Pancreas (tissue), 10 donors: ENCODE results near the gene HSF5. TPM values are rescaled to one million over a fixed set of nuclear protein-coding genes. Genes with fewer than 3 reads are reported as not detected.

Experiments used
- ATAC-seq, 4 donors: fragments of 200-7000 bp; cut with Tn5 transposase; one replicate each; pipeline versions ENCODE4 v1.8.0 to v1.9.1; 2020; ENCODE audit warnings: mild to moderate bottlenecking in 4 of 4, moderate library complexity in 4 of 4
- DNase-seq, 6 donors: peaks; one replicate each; pipeline ENCODE4 v3.0.0-alpha.2; 2020
- FAIRE-seq: peaks from 2 replicates; lab custom pipeline; 2012; peaks lifted over from hg19 to GRCh38; lab: Jason Lieb, UNC
- H3K27ac ChIP-seq, 4 donors: fragments of 200-600 bp; sonication (generic); 1 replicate in 3 of 4; 2 replicates in 1 of 4; pipeline versions ENCODE4 v1.5.0 to v1.8.0; 2020
- H3K27me3 ChIP-seq, 4 donors: fragments of 200-600 bp; one replicate each; pipeline ENCODE4 v1.8.0; 2021
- H3K36me3 ChIP-seq, 3 donors: fragments of 200-600 bp; sonication (generic) in 1 of 3; one replicate each; pipeline versions ENCODE4 v1.5.0 to v1.8.0; 2020 to 2021
- H3K4me1 ChIP-seq, 3 donors: fragments of 200-600 bp; one replicate each; pipeline ENCODE4 v1.8.0; 2021
- H3K4me3 ChIP-seq, 4 donors: fragments of 200-600 bp; sonication (generic) in 2 of 4; one replicate each; pipeline versions ENCODE4 v1.5.0 to v1.8.0; 2020 to 2021
- H3K9me3 ChIP-seq, 4 donors: fragments of 200-600 bp; one replicate each; pipeline ENCODE4 v1.8.0; 2021
- CTCF ChIP-seq, 4 donors: fragments of 200-600 bp; sonication (generic) in 3 of 4; IDR thresholded peaks; one replicate each; pipeline versions ENCODE4 v1.5.0 to v1.8.0; 2021; ENCODE audit warnings: antibody characterized with exemption in 4 of 4
- WGBS, 2 donors: extraction: QIAGEN DNeasy Blood & Tissue Kit; methylation state at CpG; one replicate each; pipeline ENCODE4 v1.1.7; 2013; 5-methylcytosine and 5-hydroxymethylcytosine counted together
- intact Hi-C, 3 donors: fragments of 100-400 bp; cut with DNase I; formaldehyde crosslinking; loops; one replicate each; pipeline versions ENCODE4 v1.11.1 to v1.14.2; 2022
- polyA plus RNA-seq, 2 donors: library from polyadenylated mRNA; stranded (reverse); fragments of 200-250 nt; gene quantifications; one replicate each; pipeline ENCODE4 v1.2.3, GENCODE V29; 2013
- total RNA-seq, 6 donors: library from RNA; stranded (reverse); fragmentation: NEBNext Ultra II Directional in 4 of 6; extraction: Animal tissue kit (Norgen Biotek cat#: 25700) in 4 of 6; gene quantifications; one replicate each; pipeline versions ENCODE4 v1.2.1 to v1.2.4, GENCODE V29; 2021 to 2023
- donor health status: healthy with polysubstance abuse.
- donor health status: DM: no; HTN: no; CAD: no; lungs with moderate emphysema.
- donor health status: DM: no; HTN: no; CAD: no.
- donor health status: control.
- donor health status: control.
- donor health status: Bipolar disorder and iron deficiency.
- donor health status: DM: yes; HTN: yes; CAD: no.
- donor health status: DM: no; HTN: no; CAD: no.
- donor health status: DM: no; HTN: no; CAD: no.
- donor health status: DM: yes; HTN: yes; CAD: no.

HSF5 gene
- total and polyA plus RNA-seq, 8 donors, result 0.04 TPM; not detected in 7

- Histone ChIP-seq H3K4me1 (peaks cover 41 to 74% (median 70%) of the 10 kb centered on the region in 3 donors), H3K4me3 (no peak overlapping the region), H3K9me3 (no peaks in the 10 kb centered on the region), H3K27ac (peak overlapping the region in 3 of 4 donors; percentile 51 to 58 (median 52)), H3K27me3 (no peaks in the 10 kb centered on the region), H3K36me3 (no peaks in the 10 kb centered on the region)
- WGBS, 2 donors, result 50 to 60% methylated on average over 5 of the region's 5 CpGs
- FAIRE-seq, result no peak
- DNase-seq, result no peak
- TF ChIP-seq CTCF (IDR thresholded peaks at IDR 0.05), result no peak
- intact Hi-C loops, result no loop called here
- ATAC-seq, result peak in 3 of 4 donors; percentile 3 to 47 (median 31)
These were observed 107.7 kb downstream of the HSF5 start for GRCh38 chr17:58380207-58381123.

GRCh38 chr17:58379511-58379824, 108.7 kb downstream of the HSF5 start:
- Histone ChIP-seq H3K4me3 (no peak overlapping the region), H3K27me3 (no peaks in the 10 kb centered on the region), H3K27ac (no peak overlapping the region), H3K9me3 (no peaks in the 10 kb centered on the region), H3K4me1 (peaks cover 34 to 65% (median 64%) of the 10 kb centered on the region in 3 donors), H3K36me3 (no peaks in the 10 kb centered on the region)
- no peak for TF ChIP-seq CTCF (IDR thresholded peaks at IDR 0.05)
- no peak for ATAC-seq
- DNase-seq, result no peak
- no peak for FAIRE-seq
- 79 to 85% methylated on average over 3 of the region's 3 CpGs for WGBS, 2 donors
- intact Hi-C loops, result loop anchor here in 1 of 3 donors (10.0 kb wide), 1 partner anchor 45 kb away; no protein-coding TSS in a partner anchor

GRCh38 chr17:58378733-58379510, 109.3 kb downstream of the HSF5 start:
- intact Hi-C loops, result loop anchor here in 1 of 3 donors (10.0 kb wide), 1 partner anchor 46 kb away; no protein-coding TSS in a partner anchor
- Histone ChIP-seq H3K36me3 (no peaks in the 10 kb centered on the region), H3K4me3 (no peak overlapping the region), H3K9me3 (no peaks in the 10 kb centered on the region), H3K27me3 (no peaks in the 10 kb centered on the region), H3K27ac (no peak overlapping the region), H3K4me1 (peaks cover 32 to 61% (median 59%) of the 10 kb centered on the region in 3 donors)
- ATAC-seq, result no peak
- 81 to 84% methylated on average over 8 of the region's 8 CpGs for WGBS, 2 donors
- FAIRE-seq, result no peak
- no peak for TF ChIP-seq CTCF (IDR thresholded peaks at IDR 0.05)
- no peak for DNase-seq

GRCh38 chr17:58377661-58378060, 110.5 kb downstream of the HSF5 start:
- Histone ChIP-seq H3K4me1 (peaks cover 24 to 49% (median 46%) of the 10 kb centered on the region in 3 donors), H3K27ac (no peak overlapping the region), H3K9me3 (no peaks in the 10 kb centered on the region), H3K27me3 (no peaks in the 10 kb centered on the region), H3K4me3 (no peak overlapping the region), H3K36me3 (no peaks in the 10 kb centered on the region)
- ATAC-seq (no peak), FAIRE-seq (no peak), DNase-seq (no peak)
- intact Hi-C loops, result loop anchor here in 1 of 3 donors (10.0 kb wide), 1 partner anchor 47 kb away; no protein-coding TSS in a partner anchor
- 68 to 71% methylated on average over 5 of the region's 5 CpGs for WGBS, 2 donors
- no peak for TF ChIP-seq CTCF (IDR thresholded peaks at IDR 0.05)
